Loucy (cell line): ENCODE measurements around the gene FZD2.
"Not testable (repeated sequence)": the region's sequence is repeated elsewhere in the genome, so short reads cannot be mapped to it uniquely, and the experiment has no call there.

Source experiments
- H2AFZ ChIP-seq: fragments of 200-600 bp; sonication (generic); 2 replicates; pipeline ENCODE4 v1.6.0; 2016; ENCODE audit warnings: antibody characterized with exemption, mild to moderate bottlenecking, low read length, moderate library complexity
- H3F3A ChIP-seq: fragments of 200-600 bp; 2 replicates; pipeline ENCODE4 v1.6.0; 2016; ENCODE audit warnings: antibody characterized with exemption, low read depth, mild to moderate bottlenecking
- H3K27me3 ChIP-seq: fragments of 200-600 bp; sonication (generic); 2 replicates; pipeline ENCODE4 v1.6.1; 2014; ENCODE audit warnings: low read length, mild to moderate bottlenecking; ENCODE audit not compliant: insufficient read depth, poor library complexity, severe bottlenecking
- H3K36me3 ChIP-seq: fragments of 200-600 bp; sonication (generic); 2 replicates; pipeline ENCODE4 v1.6.1; 2016; ENCODE audit warnings: low read length; ENCODE audit not compliant: insufficient read depth
- H3K4me1 ChIP-seq: fragments of 200-600 bp; sonication (generic); 2 replicates; pipeline ENCODE4 v1.5.1; 2014; ENCODE audit warnings: low read length, mild to moderate bottlenecking; ENCODE audit not compliant: insufficient read depth, poor library complexity, severe bottlenecking
- H3K4me2 ChIP-seq: fragments of 200-600 bp; sonication (generic); 2 replicates; pipeline ENCODE4 v1.6.0; 2014; ENCODE audit warnings: antibody characterized with exemption, low read length, low read depth, mild to moderate bottlenecking; ENCODE audit not compliant: poor library complexity, severe bottlenecking
- H3K4me3 ChIP-seq: fragments of 200-600 bp; sonication (generic); 2 replicates; pipeline ENCODE4 v1.5.1; 2014; ENCODE audit warnings: low read length, mild to moderate bottlenecking, mixed read lengths; ENCODE audit not compliant: poor library complexity, severe bottlenecking
- H3K79me2 ChIP-seq: fragments of 200-600 bp; sonication (generic); 2 replicates; pipeline ENCODE4 v1.6.1; 2014; ENCODE audit warnings: low read length; ENCODE audit not compliant: insufficient read depth
- H3K9ac ChIP-seq: fragments of 200-600 bp; sonication (generic); 2 replicates; pipeline ENCODE4 v1.6.0; 2014; ENCODE audit warnings: mild to moderate bottlenecking, low read depth, low read length, moderate library complexity; ENCODE audit not compliant: poor library complexity, severe bottlenecking
- H3K9me2 ChIP-seq: fragments of 200-600 bp; sonication (generic); replicated peaks from 2 replicates; pipeline ENCODE4 v1.6.1; 2016; ENCODE audit warnings: low read depth, low read length, mixed read lengths
- H3K9me3 ChIP-seq: fragments of 200-600 bp; sonication (generic); 2 replicates; pipeline ENCODE4 v1.6.1; 2014; ENCODE audit warnings: mild to moderate bottlenecking, antibody characterized with exemption, low read length, low read depth; ENCODE audit not compliant: insufficient read depth
- H4K20me1 ChIP-seq: fragments of 200-600 bp; sonication (generic); 2 replicates; pipeline ENCODE4 v1.6.0; 2014; ENCODE audit warnings: antibody characterized with exemption, low read length, mild to moderate bottlenecking; ENCODE audit not compliant: insufficient read depth, poor library complexity, severe bottlenecking
- EZH2phosphoT487 ChIP-seq: fragments of 200-600 bp; IDR thresholded peaks from 2 replicates; pipeline ENCODE4 v1.6.1; 2018; ENCODE audit warnings: antibody characterized with exemption, mild to moderate bottlenecking, moderate library complexity, borderline replicate concordance
- TF ChIP-seq, protein P1 (sequence below): fragments of 200-600 bp; sonication (generic); conservative IDR thresholded peaks from 2 replicates; pipeline ENCODE4 v1.5.1; 2014; ENCODE audit warnings: mild to moderate bottlenecking, antibody characterized with exemption, low read length

The FZD2 gene

DNA sequence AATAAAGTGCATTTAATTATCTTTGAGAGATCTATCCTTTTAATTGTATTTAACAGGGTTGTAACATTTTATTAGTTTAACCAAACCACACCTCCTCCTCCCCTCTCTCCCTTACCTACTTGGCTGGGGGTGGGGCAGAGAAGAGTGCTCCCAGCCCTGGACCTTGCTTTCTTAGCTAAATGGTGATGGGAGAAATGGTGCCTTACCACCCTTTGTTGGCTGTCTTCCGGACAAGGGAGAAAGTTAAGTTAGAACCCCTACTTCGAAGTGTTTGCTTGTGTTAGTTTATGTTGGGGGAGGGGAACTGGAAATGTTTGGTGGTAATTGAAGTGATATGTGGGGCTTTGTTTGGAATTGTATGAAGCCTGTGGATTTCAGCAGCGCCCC, 3.9 kb downstream of the FZD2 start:
- no peaks in the 10 kb centered on the region for H3F3A ChIP-seq
- H3K27me3 ChIP-seq, result no peaks in the 10 kb centered on the region
- H4K20me1 ChIP-seq, result peaks cover 5% of the 10 kb centered on the region
- no peak overlapping the region for H2AFZ ChIP-seq
- H3K4me3 ChIP-seq, result peak overlapping the region; percentile 61
- peaks cover 35% of the 10 kb centered on the region for H3K4me1 ChIP-seq
- H3K9me3 ChIP-seq, result peaks cover 5% of the 10 kb centered on the region; the same call in 1 of the 2 replicates
- H3K79me2 ChIP-seq, result peaks cover 30% of the 10 kb centered on the region
- no peaks in the 10 kb centered on the region for H3K36me3 ChIP-seq
- H3K9me2 ChIP-seq, result no peaks in the 10 kb centered on the region
- TF ChIP-seq, protein P1, sequence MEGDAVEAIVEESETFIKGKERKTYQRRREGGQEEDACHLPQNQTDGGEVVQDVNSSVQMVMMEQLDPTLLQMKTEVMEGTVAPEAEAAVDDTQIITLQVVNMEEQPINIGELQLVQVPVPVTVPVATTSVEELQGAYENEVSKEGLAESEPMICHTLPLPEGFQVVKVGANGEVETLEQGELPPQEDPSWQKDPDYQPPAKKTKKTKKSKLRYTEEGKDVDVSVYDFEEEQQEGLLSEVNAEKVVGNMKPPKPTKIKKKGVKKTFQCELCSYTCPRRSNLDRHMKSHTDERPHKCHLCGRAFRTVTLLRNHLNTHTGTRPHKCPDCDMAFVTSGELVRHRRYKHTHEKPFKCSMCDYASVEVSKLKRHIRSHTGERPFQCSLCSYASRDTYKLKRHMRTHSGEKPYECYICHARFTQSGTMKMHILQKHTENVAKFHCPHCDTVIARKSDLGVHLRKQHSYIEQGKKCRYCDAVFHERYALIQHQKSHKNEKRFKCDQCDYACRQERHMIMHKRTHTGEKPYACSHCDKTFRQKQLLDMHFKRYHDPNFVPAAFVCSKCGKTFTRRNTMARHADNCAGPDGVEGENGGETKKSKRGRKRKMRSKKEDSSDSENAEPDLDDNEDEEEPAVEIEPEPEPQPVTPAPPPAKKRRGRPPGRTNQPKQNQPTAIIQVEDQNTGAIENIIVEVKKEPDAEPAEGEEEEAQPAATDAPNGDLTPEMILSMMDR, result no peak
- TF ChIP-seq EZH2phosphoT487, result no peak
- H3K4me2 ChIP-seq, result peak overlapping the region; percentile 71
- H3K9ac ChIP-seq, result peak overlapping the region; percentile 3

- Histone ChIP-seq H3K27me3 (no peaks in the 10 kb centered on the region), H3K4me3 (no peak overlapping the region), H3K79me2 (peaks cover 12% of the 10 kb centered on the region), H3F3A (no peaks in the 10 kb centered on the region), H3K36me3 (no peaks in the 10 kb centered on the region), H3K9me2 (no peaks in the 10 kb centered on the region), H4K20me1 (peaks cover 5% of the 10 kb centered on the region), H3K9ac (no peak overlapping the region), H2AFZ (no peak overlapping the region), H3K9me3 (peaks cover 5% of the 10 kb centered on the region; the same call in 1 of the 2 replicates), H3K4me2 (no peak overlapping the region), H3K4me1 (peaks cover 25% of the 10 kb centered on the region)
- TF ChIP-seq EZH2phosphoT487, result no peak
- TF ChIP-seq, protein P1, result no peak
These were observed 7.1 kb downstream of the FZD2 start for GRCh38 chr17:44564429-44564828.

DNA sequence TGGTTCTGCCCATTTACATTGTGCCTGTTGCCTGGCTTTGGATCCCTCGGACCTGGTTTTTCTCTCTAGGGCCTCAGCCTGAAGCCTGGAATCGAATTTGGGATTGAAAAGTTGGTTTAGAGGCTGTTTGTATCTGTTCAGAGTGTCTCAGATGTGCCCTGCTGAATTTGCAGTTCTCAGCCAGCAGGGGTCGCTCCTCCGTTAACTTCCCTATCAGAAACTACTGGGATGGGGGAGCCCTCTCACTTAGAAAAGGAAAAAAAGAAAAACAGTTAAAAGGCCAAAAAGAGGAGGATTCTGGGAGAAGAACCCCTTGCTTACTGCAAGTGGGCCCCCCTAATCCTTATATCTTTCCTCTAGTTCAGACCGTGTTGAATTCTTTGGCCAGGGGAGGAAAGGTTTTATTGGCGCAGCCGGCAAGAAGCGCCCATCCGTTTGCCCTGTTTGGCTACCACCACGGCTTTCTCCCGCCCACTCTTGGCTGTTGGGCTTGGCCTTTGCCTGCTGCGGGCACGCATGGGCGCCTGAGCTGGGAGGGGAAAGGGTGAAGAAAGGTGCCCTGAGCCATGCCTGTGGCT, 8.7 kb downstream of the FZD2 start:
- Histone ChIP-seq H3K9me3 (peaks cover 5% of the 10 kb centered on the region; the same call in 1 of the 2 replicates), H3K4me1 (peaks cover 11% of the 10 kb centered on the region), H2AFZ (no peak overlapping the region), H3K4me2 (no peak overlapping the region), H3K79me2 (no peaks in the 10 kb centered on the region), H4K20me1 (peaks cover 4% of the 10 kb centered on the region), H3K4me3 (no peak overlapping the region), H3K36me3 (no peaks in the 10 kb centered on the region), H3F3A (no peaks in the 10 kb centered on the region), H3K9ac (no peak overlapping the region), H3K9me2 (no peaks in the 10 kb centered on the region), H3K27me3 (no peaks in the 10 kb centered on the region)
- no peak for TF ChIP-seq EZH2phosphoT487
- TF ChIP-seq, protein P1, result peak; percentile 54

DNA sequence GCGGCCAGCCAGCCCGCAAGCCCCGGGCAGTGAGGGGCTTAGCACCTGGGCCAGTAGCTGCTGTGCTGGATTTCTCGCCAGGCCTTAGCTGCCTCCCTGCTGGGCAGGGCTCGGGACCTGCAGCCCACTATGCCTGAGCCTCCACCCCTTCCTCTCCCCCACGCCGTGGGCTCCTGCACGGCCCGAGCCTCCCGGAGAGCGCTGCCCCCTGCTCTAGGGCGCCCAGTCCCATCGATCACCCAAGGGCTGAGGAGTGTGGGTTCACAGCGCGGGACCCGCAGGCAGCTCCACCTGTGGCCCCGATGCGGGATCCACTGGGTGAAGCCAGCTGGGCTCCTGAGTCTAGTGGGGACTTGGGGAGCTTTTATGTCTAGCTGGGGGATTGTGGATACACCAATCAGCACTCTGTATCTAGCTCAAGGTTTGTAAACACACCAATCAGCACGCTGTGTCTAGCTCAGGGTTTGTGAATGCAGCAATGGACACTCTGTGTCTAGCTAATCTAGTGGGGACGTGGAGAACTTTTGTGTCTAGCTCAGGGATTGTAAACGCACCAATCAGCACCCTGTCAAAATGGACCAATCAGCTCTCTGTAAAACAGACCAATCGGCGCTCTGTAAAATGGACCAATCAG, 11.1 kb downstream of the FZD2 start:
- not testable (repeated sequence) for H3K36me3 ChIP-seq, H3K4me2 ChIP-seq

More for the DNA sequence above, 11.1 kb downstream of the FZD2 start:
- not testable (repeated sequence) for H3K9me2 ChIP-seq, H3K79me2 ChIP-seq, H3K4me3 ChIP-seq, H3K9ac ChIP-seq, H3K4me1 ChIP-seq, H3K27me3 ChIP-seq, H4K20me1 ChIP-seq, H3K9me3 ChIP-seq, H3F3A ChIP-seq, H2AFZ ChIP-seq
